HG03060 (cell line): ENCODE data around the gene IFNA16.
"Not testable (repeated sequence)": the region's sequence is repeated elsewhere in the genome, so short reads cannot be mapped to it uniquely, and the experiment has no call there.

Experiments used
- ATAC-seq: cut with Tn5 transposase; IDR thresholded peaks from one replicate; pipeline ENCODE4 v1.9.1; 2021; ENCODE audit warnings: low read depth, moderate number of reproducible peaks; ENCODE audit not compliant: unreplicated experiment

The IFNA16 gene

DNA sequence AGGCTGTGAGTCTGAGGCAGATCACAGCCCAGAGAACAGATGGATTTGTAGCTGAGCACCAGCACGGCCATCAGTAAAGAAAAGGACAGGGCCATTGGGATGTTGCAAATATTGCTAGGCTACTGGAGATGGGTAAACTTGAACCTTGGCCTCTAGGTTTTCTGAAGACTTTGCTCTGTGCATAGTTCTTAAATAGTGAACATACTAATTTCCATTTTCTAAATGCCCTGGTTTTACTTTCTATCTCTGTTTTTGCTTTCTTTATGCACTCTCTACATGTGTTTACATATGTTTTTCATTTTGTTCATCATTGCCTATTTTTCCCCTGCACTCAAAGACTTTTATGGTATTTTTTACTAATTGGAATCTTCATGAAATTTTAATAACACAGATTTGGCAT lies at the start of gene IFNA16:
Gene IFNA16 (minus strand): TSS at position 101 of the 400 bp plus-strand sequence. CDS start 6 bp downstream, at position 95.
- not testable (repeated sequence) for ATAC-seq

GRCh38 chr9:21265421-21266189 lies 48.5 kb upstream of the IFNA16 start:
- ATAC-seq, result no peak

DNA sequence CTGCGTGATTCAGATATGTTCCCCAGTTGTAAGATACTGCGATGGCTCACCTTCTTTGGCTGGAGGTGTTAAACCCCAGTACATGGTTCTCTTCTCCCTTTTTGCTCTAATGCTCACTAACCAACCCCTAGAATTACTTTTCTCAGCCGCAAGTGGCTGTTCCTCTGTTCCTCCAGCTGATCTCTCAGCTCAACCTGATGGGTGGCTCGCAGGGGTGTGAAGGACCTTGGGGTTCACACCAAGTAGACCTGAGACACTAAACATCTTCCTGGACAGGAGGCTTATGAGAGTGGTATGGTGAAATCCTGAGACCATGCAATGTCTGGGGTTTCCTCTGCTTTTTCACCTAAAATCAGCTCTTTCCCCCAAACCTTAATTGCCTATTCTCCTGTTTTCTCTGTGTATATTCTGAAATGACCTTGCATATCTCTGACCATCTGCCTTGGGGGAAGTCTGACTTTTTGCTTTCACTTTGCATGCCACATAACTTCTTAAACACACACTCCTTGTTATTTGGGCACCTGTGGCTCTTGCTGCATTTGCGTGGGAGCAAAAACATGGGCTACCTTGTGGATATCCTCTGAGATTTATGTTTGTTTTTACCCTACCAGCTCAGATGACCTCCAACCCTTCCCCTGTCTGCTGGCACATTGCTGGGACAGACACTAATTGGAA lies 38.6 kb upstream of the IFNA16 start:
- ATAC-seq, result no peak

DNA sequence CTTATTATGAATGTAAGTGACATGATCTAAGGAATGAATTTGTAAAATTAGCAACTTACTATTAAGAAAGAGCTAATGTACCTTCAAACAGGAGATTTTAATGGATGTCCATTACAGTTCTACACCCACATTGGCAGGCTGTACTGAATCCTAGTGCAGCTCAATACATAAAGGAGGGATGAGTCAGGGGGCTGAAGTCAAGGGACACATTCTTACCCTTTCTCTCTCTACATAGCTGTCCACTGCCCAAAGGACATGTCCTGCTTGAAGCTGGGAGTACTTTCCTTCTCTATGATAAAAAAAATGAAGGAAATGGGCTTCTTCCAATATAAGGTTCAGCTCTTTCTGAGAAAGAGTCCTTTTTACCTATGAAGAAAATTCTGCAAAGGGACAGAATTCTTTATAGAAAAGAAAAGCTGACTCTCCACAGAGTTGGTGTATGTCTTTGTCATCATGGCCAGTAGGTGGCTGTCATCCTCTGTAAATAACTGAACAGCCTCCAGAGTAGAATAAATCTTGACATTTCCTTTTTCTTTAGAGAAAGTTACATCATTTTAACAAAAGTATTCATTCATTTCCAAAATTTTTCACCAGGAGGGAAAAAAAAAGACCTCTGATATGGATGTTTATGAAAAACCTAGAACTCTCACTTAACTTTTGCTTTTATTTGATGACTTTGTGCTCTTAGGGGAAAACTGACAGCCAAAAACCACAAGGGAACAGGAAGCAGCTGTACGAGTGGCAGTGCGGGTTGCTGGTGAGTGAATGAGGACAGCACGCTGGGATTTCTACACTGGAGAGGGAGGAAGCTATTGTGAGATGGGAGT lies 35.8 kb upstream of the IFNA16 start:
- peak; percentile 68 for ATAC-seq

- no peak for ATAC-seq
Measured at GRCh38 chr9:21251638-21252037, 34.5 kb upstream of the IFNA16 start.

GRCh38 chr9:21251190-21251589 lies 34.1 kb upstream of the IFNA16 start:
- no peak for ATAC-seq

GRCh38 chr9:21244836-21245235 lies 27.7 kb upstream of the IFNA16 start:
- no peak for ATAC-seq

DNA sequence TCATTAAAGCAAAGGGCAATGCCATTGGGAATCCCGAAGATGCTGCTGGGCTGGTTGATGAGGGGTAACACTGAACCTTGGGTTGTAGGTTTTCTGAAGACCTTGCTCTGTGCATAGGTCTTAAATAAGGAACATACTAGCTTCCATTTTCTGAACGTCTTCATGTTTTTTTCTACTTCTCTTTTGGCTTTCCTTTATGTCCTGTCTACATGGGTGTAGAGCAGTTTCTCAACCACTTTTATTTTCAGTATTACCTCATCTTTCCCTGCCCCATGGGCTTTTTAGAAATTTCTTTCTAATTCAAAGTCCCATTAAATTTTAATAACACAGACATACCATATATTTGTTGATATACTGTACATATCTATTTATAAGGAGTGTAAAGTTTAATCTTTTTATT lies 22.8 kb upstream of the IFNA16 start, which contains the start of gene IFNA14:
Gene IFNA14 (minus strand): TSS at position 95 of the 400 bp plus-strand sequence. CDS start 70 bp downstream, at position 25.
- ATAC-seq, result no peak

GRCh38 chr9:21236360-21236714 lies 19.2 kb upstream of the IFNA16 start:
- ATAC-seq, result not testable (repeated sequence)

GRCh38 chr9:21235468-21236359 lies 18.6 kb upstream of the IFNA16 start:
- peak; percentile 71 for ATAC-seq

- no peak for ATAC-seq
Measured at GRCh38 chr9:21234153-21234687, 17.1 kb upstream of the IFNA16 start.

DNA sequence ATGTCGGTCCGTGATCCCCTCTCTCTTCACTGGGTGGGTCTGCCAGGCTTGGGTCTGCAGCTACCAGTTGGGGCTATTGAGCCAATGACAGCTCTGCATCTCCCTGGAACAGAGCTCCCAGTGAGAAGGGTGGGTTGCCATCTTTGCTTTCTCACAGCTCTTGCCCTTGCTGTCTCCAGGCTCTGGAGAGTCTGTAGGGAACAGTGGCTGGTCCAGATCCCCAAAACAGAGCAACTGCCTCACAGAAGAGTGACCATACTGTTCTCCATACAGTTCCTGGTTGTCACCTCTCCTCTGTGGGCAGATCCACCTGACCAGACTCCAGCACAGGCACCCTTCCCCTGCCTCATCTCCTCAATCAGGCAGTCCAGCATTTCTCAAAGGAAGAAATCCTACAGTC lies 16.1 kb upstream of the IFNA16 start:
- ATAC-seq, result no peak

DNA sequence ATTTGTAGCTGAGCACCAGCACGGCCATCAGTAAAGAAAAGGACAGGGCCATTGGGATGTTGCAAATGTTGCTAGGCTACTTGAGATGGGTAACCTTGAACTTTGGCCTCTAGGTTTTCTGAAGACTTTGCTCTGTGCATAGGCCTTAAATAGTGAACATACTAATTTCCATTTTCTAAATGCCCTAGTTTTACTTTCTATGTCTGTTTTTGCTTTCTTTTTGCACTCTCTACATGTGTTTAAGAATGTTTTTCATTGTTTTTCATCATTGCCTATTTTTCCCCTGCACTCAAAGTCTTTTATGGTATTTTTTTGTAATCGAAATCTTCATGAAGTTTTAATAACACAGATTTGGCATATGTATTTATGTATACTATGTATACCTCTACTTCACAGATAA lies 11.0 kb upstream of the IFNA16 start, which contains the start of gene IFNA17:
Gene IFNA17 (minus strand): TSS at position 101 of the 400 bp plus-strand sequence. CDS start 49 bp downstream, at position 52.
- no peak for ATAC-seq

- not testable (repeated sequence) for ATAC-seq
Measured at GRCh38 chr9:21213411-21214326, 3.4 kb downstream of the IFNA16 start.

DNA sequence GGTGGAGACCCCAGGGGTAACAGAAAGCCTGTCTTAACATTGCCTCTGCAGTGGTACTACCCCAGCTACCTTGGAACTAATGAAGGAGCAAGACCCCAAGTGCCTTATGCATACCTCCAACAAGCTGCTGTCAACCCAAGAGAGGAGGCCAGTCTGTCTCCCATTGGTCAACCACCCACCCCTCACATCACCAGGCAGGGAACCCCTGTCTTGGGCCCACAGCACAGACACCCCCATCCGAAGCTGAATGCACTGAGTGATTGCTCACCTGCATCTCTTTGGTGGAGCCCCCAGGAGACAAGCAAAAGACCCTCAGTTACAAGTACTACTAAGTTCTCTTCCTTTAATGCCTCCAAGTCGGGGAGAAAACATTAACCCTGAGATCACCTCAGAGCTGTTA lies 5.0 kb downstream of the IFNA16 start:
- ATAC-seq, result not testable (repeated sequence)

- ATAC-seq, result not testable (repeated sequence)
Measured at GRCh38 chr9:21210782-21211181, 6.3 kb downstream of the IFNA16 start.

GRCh38 chr9:21210311-21210710 lies 6.8 kb downstream of the IFNA16 start:
- no peak for ATAC-seq

GRCh38 chr9:21207043-21207442 lies 10.1 kb downstream of the IFNA16 start, which contains the start of gene IFNA10:
IFNA10 (minus strand) TSS chr9:21207143; CDS start chr9:21207097, 46 bp downstream.
- not testable (repeated sequence) for ATAC-seq
